Measurements from ENCODE around the gene YPEL1. TPM values are rescaled to one million over a fixed set of nuclear protein-coding genes. Genes with fewer than 3 reads are reported as not detected.

YPEL1 gene
- total and polyA plus RNA-seq, 2 donors (not counting 1 experiment from before 2014, with no cell fraction given), result 0.36 to 2.3 TPM

GRCh38 chr22:21657020-21657359 lies 78.6 kb downstream of the YPEL1 start:
- no peak overlapping the region for H3K27ac ChIP-seq (ENCODE audit: insufficient read depth, low read length)
- no peak for DNase-seq (ENCODE audit: low read depth in 2 of 2)
- no peak overlapping the region for H3K9ac ChIP-seq (ENCODE audit: insufficient read depth, low read length)
- peaks cover 3% of the 10 kb centered on the region for H3K79me2 ChIP-seq (ENCODE audit: control insufficient read depth, insufficient read depth, low read length)
- H2AFZ ChIP-seq (ENCODE audit: low read length), result peak overlapping the region; percentile 8
- H4K20me1 ChIP-seq (ENCODE audit: control insufficient read depth, extremely low read depth, insufficient read depth, low read length), result no peaks in the 10 kb centered on the region
- H3K36me3 ChIP-seq (ENCODE audit: control insufficient read depth, insufficient read depth, low read length), result peaks cover 2% of the 10 kb centered on the region
- no peak for TF ChIP-seq EZH2 (IDR thresholded peaks at IDR 0.05; ENCODE audit: low read length, missing control alignments)
- no peak for TF ChIP-seq CTCF (conservative IDR thresholded peaks at IDR 0.05 in 1 of 2, IDR thresholded peaks at IDR 0.05 in 1 of 2; ENCODE audit: low read depth in 1 of 2, low read length in 2 of 2)
- H3K27me3 ChIP-seq (ENCODE audit: control insufficient read depth, insufficient read depth, low read length), result no peaks in the 10 kb centered on the region
- no peaks in the 10 kb centered on the region for H3K9me3 ChIP-seq (ENCODE audit: control insufficient read depth, insufficient read depth, low read depth, low read length)
- peak overlapping the region in 3 of 4 experiments; percentile 21 to 57 (median 43) for H3K4me3 ChIP-seq (replicated peaks in 1 of 4; ENCODE audit: control extremely low read depth in 1 of 4, insufficient read depth in 1 of 4, low read depth in 3 of 4, low read length in 4 of 4)
- H3K4me1 ChIP-seq (ENCODE audit: control insufficient read depth, extremely low read depth, insufficient read depth, low read length), result peaks cover 6% of the 10 kb centered on the region
- H3K4me2 ChIP-seq (ENCODE audit: extremely low read depth, insufficient read depth, low read length), result no peak overlapping the region

DNA sequence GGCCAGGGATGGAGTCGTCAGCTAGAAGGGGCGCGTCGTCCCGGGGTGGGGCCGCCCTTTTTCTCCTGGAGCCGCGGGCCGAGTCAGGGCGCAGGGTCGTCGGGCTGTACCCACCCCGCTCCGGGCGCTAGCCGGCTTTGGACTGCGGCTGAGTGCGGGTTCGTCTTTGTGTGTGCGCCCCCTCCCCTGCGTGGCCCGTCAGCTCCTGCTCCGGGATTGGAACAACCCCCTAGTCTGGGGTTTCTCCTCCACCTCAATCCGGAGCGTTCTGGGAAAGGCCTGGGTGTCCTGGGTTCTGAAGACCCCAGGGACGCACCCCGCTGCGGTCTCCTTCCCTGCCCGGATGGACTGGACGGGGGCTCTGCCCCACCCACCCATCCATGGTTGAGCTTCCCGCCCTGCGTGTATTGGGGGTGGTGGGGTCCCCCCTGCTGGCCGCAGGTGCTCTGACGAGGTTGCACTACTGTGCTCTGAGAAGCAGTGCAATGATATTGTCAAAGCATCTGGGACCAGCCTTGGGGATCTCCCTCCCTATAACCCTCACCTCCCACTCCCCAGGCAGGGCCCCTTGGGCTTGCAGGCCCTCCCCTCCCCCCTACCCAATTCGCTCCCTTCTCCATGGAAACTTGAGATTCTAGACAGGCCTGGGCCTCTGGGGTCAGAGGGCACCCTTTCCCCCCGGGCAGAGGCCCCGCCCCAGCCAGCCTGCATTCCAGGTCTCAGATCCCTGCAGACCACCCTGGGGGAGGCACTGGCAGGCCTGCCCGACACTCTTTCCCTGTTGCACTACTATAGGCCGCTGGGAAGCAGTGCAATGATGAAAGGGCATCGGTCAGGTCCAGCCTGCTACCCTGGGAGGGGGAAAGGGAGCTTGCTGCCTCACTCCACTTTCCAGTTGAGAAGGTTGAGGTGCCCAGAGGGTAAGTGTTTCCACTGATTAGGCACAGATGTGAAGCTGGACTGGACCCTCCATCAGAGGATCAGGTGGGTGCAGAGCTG lies 82.7 kb downstream of the YPEL1 start:
- Histone ChIP-seq H4K20me1 (ENCODE audit: control insufficient read depth, extremely low read depth, insufficient read depth, low read length) (no peaks in the 10 kb centered on the region), H3K4me1 (ENCODE audit: control insufficient read depth, extremely low read depth, insufficient read depth, low read length) (peaks cover 6% of the 10 kb centered on the region), H3K79me2 (ENCODE audit: control insufficient read depth, insufficient read depth, low read length) (peaks cover 3% of the 10 kb centered on the region), H3K9me3 (ENCODE audit: control insufficient read depth, insufficient read depth, low read depth, low read length) (no peaks in the 10 kb centered on the region), H3K9ac (ENCODE audit: insufficient read depth, low read length) (peak overlapping the region; percentile 69), H3K27ac (ENCODE audit: insufficient read depth, low read length) (peak overlapping the region; percentile 65), H3K27me3 (ENCODE audit: control insufficient read depth, insufficient read depth, low read length) (no peaks in the 10 kb centered on the region), H3K4me3 (replicated peaks in 1 of 4; ENCODE audit: control extremely low read depth in 1 of 4, insufficient read depth in 1 of 4, low read depth in 3 of 4, low read length in 4 of 4) (peak overlapping the region; percentile 61 to 78 (median 74)), H2AFZ (ENCODE audit: low read length) (peak overlapping the region; percentile 54), H3K36me3 (ENCODE audit: control insufficient read depth, insufficient read depth, low read length) (peaks cover 5% of the 10 kb centered on the region), H3K4me2 (ENCODE audit: extremely low read depth, insufficient read depth, low read length) (peak overlapping the region; percentile 81)
- no peak for TF ChIP-seq EZH2 (IDR thresholded peaks at IDR 0.05; ENCODE audit: low read length, missing control alignments)
- TF ChIP-seq CTCF (conservative IDR thresholded peaks at IDR 0.05 in 1 of 2, IDR thresholded peaks at IDR 0.05 in 1 of 2; ENCODE audit: low read depth in 1 of 2, low read length in 2 of 2), result no peak
- no peak for DNase-seq (ENCODE audit: low read depth in 2 of 2)

DNA sequence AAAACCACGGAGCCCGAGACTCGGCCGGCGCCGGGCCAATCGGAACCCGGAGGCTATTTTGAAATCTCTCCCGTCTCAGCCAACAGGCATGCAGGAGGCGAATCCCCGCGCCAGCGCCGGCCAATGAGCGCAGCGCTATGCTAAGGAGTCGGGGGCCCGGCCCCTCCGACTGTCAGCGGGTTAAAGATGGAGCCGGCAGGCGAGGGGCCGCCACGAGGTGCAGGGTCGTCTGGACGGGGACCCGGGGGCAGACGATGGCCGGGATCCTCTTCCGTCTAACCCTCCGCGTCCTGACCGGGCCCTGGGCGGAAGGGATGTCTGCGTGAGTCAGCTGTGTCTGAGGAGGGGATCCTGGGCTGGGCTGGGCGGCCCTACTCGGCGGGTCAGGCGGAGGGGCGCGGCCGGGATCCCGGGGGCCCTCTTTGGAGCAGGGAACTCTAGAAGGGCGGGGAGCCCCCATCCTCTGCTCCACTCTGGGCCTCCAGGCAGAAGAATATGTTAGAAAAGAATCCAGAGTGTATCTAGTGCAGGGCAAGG lies 83.5 kb downstream of the YPEL1 start:
- Histone ChIP-seq H4K20me1 (ENCODE audit: control insufficient read depth, extremely low read depth, insufficient read depth, low read length) (no peaks in the 10 kb centered on the region), H3K9me3 (ENCODE audit: control insufficient read depth, insufficient read depth, low read depth, low read length) (no peaks in the 10 kb centered on the region), H3K27ac (ENCODE audit: insufficient read depth, low read length) (peak overlapping the region; percentile 65), H3K4me2 (ENCODE audit: extremely low read depth, insufficient read depth, low read length) (peak overlapping the region; percentile 95), H2AFZ (ENCODE audit: low read length) (peak overlapping the region; percentile 54), H3K79me2 (ENCODE audit: control insufficient read depth, insufficient read depth, low read length) (peaks cover 3% of the 10 kb centered on the region), H3K27me3 (ENCODE audit: control insufficient read depth, insufficient read depth, low read length) (no peaks in the 10 kb centered on the region), H3K4me1 (ENCODE audit: control insufficient read depth, extremely low read depth, insufficient read depth, low read length) (peaks cover 6% of the 10 kb centered on the region), H3K36me3 (ENCODE audit: control insufficient read depth, insufficient read depth, low read length) (peaks cover 6% of the 10 kb centered on the region), H3K4me3 (replicated peaks in 1 of 4; ENCODE audit: control extremely low read depth in 1 of 4, insufficient read depth in 1 of 4, low read depth in 3 of 4, low read length in 4 of 4) (peak overlapping the region; percentile 61 to 78 (median 74)), H3K9ac (ENCODE audit: insufficient read depth, low read length) (peak overlapping the region; percentile 69)
- TF ChIP-seq EZH2 (IDR thresholded peaks at IDR 0.05; ENCODE audit: low read length, missing control alignments) (no peak), CTCF (conservative IDR thresholded peaks at IDR 0.05 in 1 of 2, IDR thresholded peaks at IDR 0.05 in 1 of 2; ENCODE audit: low read depth in 1 of 2, low read length in 2 of 2) (no peak)
- peak; percentile 83 to 85 for DNase-seq (ENCODE audit: low read depth in 2 of 2)

Measured in fibroblast of lung (primary cell).